Upper lobe of left lung (tissue), 6 donors: ENCODE results near the gene CYP21A2. TPM values are rescaled to one million over a fixed set of nuclear protein-coding genes. Genes with fewer than 3 reads are reported as not detected.
"Not testable (repeated sequence)": the region's sequence is repeated elsewhere in the genome, so short reads cannot be mapped to it uniquely, and the experiment has no call there.

Source experiments
- ATAC-seq, 2 donors: fragments of 200-7000 bp; cut with Tn5 transposase; one replicate each; pipeline ENCODE4 v1.9.1; 2022; ENCODE audit warnings: mild to moderate bottlenecking in 2 of 2, moderate library complexity in 2 of 2; ENCODE audit not compliant: low FRiP score in 2 of 2
- DNase-seq, 2 donors: peaks; one replicate each; pipeline ENCODE4 v3.0.0-alpha.2; 2019 to 2020
- H3K27ac ChIP-seq, 4 donors: fragments of 200-600 bp; sonication (generic); one replicate each; pipeline ENCODE4 v1.5.1; 2016 to 2019
- H3K27me3 ChIP-seq, 4 donors: fragments of 200-600 bp; sonication (generic); one replicate each; pipeline ENCODE4 v1.5.1; 2017 to 2019
- H3K36me3 ChIP-seq, 4 donors: fragments of 200-600 bp; sonication (generic); one replicate each; pipeline ENCODE4 v1.5.1; 2016 to 2019
- H3K4me1 ChIP-seq, 4 donors: fragments of 200-600 bp; sonication (generic); one replicate each; pipeline ENCODE4 v1.5.1; 2018 to 2019
- H3K4me3 ChIP-seq, 4 donors: fragments of 200-600 bp; sonication (generic); one replicate each; pipeline ENCODE4 v1.5.1; 2017 to 2019; ENCODE audit warnings: mild to moderate bottlenecking in 2 of 4, moderate library complexity in 1 of 4
- H3K9me3 ChIP-seq, 4 donors: fragments of 200-600 bp; sonication (generic); one replicate each; pipeline ENCODE4 v1.5.1; 2018 to 2019
- EP300 ChIP-seq, 4 donors: sonication (generic); formaldehyde crosslinking; IDR thresholded peaks; one replicate each; pipeline ENCODE4 v1.5.1; 2017; ENCODE audit warnings: antibody characterized with exemption in 4 of 4, control low read depth in 2 of 4
- POLR2A ChIP-seq, 4 donors: fragments of 450-650 bp; IDR thresholded peaks; one replicate each; pipeline ENCODE4 v1.5.1; 2016 to 2017; ENCODE audit warnings: antibody characterized with exemption in 4 of 4, mild to moderate bottlenecking in 2 of 4
- POLR2AphosphoS5 ChIP-seq, 2 donors: sonication (generic); formaldehyde crosslinking; IDR thresholded peaks; one replicate each; pipeline ENCODE4 v1.5.1; 2017; ENCODE audit warnings: antibody characterized with exemption in 2 of 2
- WGBS, 2 donors: methylation state at CpG; one replicate each; pipeline ENCODE4 v1.1.5; 2017 to 2018; 5-methylcytosine and 5-hydroxymethylcytosine counted together
- total RNA-seq, 6 donors: library from RNA; depleted of rRNA in 4 of 6; stranded (reverse); fragments of >200 nt in 4 of 6; gene quantifications; one replicate each; pipeline versions ENCODE4 v1.1.0 to v1.2.1, GENCODE V29; 2016 to 2021
- TF ChIP-seq, protein P1 (sequence below), 6 experiments: fragments of 450-650 bp in 4 of 6; fragments of 200-600 bp in 2 of 6; sonication (generic) in 2 of 6; IDR thresholded peaks; one replicate each; pipeline ENCODE4 v1.5.1; 2016 to 2019; ENCODE audit warnings: antibody characterized with exemption in 6 of 6
- donor health status: DM: no; HTN: no; CAD: no; lungs with moderate emphysema.
- donor health status: DM: no; HTN: yes; CAD: no; lungs with severe emphysema.

The CYP21A2 gene
- total RNA-seq, 6 donors from 2014 or later = 0.30 to 2.3 (median 1.2) TPM

DNA sequence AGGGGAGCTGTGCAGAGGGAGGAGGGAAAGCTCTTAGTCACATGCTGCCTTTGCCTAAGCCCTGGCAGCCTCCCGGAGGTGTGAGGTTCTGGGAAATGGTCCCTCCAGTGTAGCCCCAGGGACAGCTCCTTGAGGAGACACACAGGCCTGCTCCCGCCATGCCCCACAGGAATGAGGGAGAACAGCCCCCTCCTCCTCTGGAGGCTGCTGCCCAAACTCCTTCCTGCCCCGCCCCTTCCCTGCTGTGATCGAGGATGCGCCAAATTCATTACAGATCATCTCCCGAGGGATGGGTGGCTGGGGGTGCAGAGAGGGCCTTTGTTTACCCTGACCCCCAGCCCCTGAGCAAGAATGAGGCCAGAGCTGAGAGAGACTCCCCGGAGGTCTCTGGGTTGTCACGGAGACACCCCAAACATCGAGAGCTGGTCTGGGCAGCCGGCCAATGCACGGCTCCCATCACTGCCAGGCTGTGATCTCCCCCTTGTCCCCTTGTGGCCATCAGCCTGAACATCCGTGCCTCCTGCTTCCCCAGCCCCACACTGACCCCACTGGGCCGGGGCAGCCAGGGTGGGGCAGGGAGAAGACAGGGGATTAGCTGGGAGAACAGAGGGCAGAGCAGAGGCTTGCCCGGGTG, 8.4 kb downstream of the CYP21A2 start:
- WGBS, 2 donors = 47 to 63% methylated on average over 3 to 13 of the region's 14 CpGs
- peaks cover 4 to 19% (median 12%) of the 10 kb centered on the region in 4 donors for H3K4me1 ChIP-seq
- no peak overlapping the region for H3K4me3 ChIP-seq
- no peaks in the 10 kb centered on the region for H3K9me3 ChIP-seq
- peak in 1 of 2 donors; percentile 75 for DNase-seq
- peak in 1 of 2 donors; percentile 11 for ATAC-seq
- peaks cover 0 to 45% (median 0%) of the 10 kb centered on the region in 4 donors for H3K36me3 ChIP-seq
- TF ChIP-seq EP300 (IDR thresholded peaks at IDR 0.05) = no peak
- TF ChIP-seq POLR2A (IDR thresholded peaks at IDR 0.05) = no peak
- TF ChIP-seq, protein P1, sequence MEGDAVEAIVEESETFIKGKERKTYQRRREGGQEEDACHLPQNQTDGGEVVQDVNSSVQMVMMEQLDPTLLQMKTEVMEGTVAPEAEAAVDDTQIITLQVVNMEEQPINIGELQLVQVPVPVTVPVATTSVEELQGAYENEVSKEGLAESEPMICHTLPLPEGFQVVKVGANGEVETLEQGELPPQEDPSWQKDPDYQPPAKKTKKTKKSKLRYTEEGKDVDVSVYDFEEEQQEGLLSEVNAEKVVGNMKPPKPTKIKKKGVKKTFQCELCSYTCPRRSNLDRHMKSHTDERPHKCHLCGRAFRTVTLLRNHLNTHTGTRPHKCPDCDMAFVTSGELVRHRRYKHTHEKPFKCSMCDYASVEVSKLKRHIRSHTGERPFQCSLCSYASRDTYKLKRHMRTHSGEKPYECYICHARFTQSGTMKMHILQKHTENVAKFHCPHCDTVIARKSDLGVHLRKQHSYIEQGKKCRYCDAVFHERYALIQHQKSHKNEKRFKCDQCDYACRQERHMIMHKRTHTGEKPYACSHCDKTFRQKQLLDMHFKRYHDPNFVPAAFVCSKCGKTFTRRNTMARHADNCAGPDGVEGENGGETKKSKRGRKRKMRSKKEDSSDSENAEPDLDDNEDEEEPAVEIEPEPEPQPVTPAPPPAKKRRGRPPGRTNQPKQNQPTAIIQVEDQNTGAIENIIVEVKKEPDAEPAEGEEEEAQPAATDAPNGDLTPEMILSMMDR (IDR thresholded peaks at IDR 0.05) = peak in 1 of 6 experiments; percentile 12
- H3K27ac ChIP-seq = peak overlapping the region; percentile 57 to 79 (median 65)
- H3K27me3 ChIP-seq = no peaks in the 10 kb centered on the region

DNA sequence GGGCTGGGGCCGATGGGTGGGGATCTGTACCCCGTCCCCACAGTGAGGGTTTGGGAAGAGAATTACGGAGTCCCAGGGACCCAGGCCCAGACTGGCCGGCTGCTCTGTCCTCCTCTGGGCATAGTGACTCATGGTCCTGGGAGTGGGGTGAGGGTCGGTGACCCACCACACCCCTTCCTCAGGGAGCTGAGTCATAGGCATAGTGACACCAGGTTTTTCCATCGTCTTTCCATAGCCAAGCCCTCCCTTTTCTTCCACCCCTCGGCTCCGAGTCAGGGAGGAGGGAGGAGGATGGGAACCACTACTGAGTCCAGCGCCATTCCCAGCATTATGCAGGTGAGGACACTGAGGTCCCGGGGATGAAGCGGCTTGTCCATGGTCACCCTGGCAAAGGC, 8.9 kb downstream of the CYP21A2 start:
- TF ChIP-seq, protein P1 (IDR thresholded peaks at IDR 0.05) = no peak
- TF ChIP-seq EP300 (IDR thresholded peaks at IDR 0.05) (no peak), POLR2AphosphoS5 (IDR thresholded peaks at IDR 0.05) (no peak), POLR2A (IDR thresholded peaks at IDR 0.05) (no peak)
- WGBS, 2 donors = 64 to 76% methylated on average over 9 to 11 of the region's 11 CpGs
- no peak overlapping the region for H3K4me3 ChIP-seq
- H3K36me3 ChIP-seq = peaks cover 0 to 50% (median 0%) of the 10 kb centered on the region in 4 donors
- peak overlapping the region; percentile 57 to 79 (median 65) for H3K27ac ChIP-seq
- no peaks in the 10 kb centered on the region for H3K27me3 ChIP-seq
- no peaks in the 10 kb centered on the region for H3K9me3 ChIP-seq
- ATAC-seq (peak in 1 of 2 donors; percentile 69), DNase-seq (no peak)
- H3K4me1 ChIP-seq = peaks cover 4 to 19% (median 12%) of the 10 kb centered on the region in 4 donors

DNA sequence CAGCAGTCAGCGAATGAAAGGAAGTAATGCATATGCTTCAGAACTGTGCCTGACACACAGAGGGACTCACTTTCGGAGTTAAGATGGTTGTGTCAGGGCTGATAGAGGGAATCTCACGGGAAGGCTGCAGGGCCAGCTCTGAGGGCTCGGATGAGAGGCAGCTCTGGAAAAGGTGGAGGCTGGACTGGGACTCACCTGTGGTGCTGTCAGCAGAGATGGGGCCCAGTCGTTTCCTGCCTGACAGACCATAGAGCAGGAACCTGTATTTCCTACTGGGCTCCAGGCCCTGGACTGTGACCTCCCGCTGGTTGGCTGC, 9.3 kb downstream of the CYP21A2 start:
- 88 to 89% methylated on average over 5 to 6 of the region's 6 CpGs for WGBS, 2 donors
- Histone ChIP-seq H3K4me3 (no peak overlapping the region), H3K9me3 (no peaks in the 10 kb centered on the region), H3K36me3 (peaks cover 0 to 55% (median 2%) of the 10 kb centered on the region in 4 donors), H3K4me1 (peaks cover 4 to 19% (median 12%) of the 10 kb centered on the region in 4 donors), H3K27me3 (no peaks in the 10 kb centered on the region), H3K27ac (peak overlapping the region; percentile 57 to 79 (median 65))
- DNase-seq = no peak
- TF ChIP-seq, protein P1 (IDR thresholded peaks at IDR 0.05) = no peak
- TF ChIP-seq POLR2A (IDR thresholded peaks at IDR 0.05) = no peak
- ATAC-seq = no peak

DNA sequence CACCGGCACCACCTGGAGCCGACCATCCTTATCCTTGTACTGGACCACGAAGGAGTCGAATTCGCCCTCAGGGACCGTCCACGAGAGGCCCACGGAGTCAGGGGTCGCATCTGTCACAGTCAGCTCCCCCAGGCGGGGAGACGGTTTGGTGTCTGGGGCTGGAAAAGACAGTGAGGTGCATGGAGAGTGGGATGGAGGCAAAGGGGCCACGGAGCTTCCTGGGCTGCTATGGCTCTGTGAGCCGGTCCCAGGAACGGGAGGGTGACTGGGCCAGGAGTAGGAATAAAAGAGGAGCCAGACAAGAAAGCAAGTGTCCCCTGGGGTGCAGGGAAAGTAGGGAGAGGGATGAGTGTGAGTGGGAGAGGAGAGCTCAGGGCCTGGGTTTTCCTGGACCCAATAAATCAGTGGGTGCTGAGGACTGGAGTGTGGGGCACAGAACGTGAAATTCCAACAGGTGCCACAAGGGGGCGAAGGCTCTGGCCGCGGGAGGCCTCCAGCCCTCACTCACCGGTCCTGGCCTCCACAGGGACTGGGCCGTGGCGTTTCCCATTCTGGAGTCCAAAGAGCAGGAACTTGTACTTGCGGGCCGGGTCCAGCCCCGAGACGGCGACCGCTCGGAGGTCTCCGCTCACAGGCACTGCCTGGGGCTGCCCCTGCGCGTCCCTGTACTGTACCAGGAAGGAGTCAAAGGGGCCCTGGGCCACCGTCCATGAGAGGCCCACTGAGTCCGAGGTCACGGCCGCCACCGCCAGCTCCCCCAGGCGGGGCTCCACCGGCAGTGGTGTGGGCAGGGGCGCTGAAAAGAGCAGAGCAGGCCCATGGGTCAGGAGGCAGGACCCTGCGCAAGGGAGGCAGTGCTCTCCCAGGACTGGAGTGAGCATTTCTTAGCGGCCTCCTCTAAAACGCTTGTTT, 9.9 kb downstream of the CYP21A2 start:
- no peaks in the 10 kb centered on the region for H3K27me3 ChIP-seq
- H3K27ac ChIP-seq = peak overlapping the region; percentile 7 to 79 (median 62)
- peaks cover 0 to 61% (median 5%) of the 10 kb centered on the region in 4 donors for H3K36me3 ChIP-seq
- TF ChIP-seq POLR2AphosphoS5 (IDR thresholded peaks at IDR 0.05) = no peak
- TF ChIP-seq, protein P1 (IDR thresholded peaks at IDR 0.05) = peak; percentile 69 to 89 (median 80)
- DNase-seq = peak; percentile 57 to 85
- H3K9me3 ChIP-seq = no peaks in the 10 kb centered on the region
- 57 to 60% methylated on average over 20 to 39 of the region's 42 CpGs for WGBS, 2 donors
- no peak overlapping the region for H3K4me3 ChIP-seq
- peak; percentile 68 to 82 for ATAC-seq
- H3K4me1 ChIP-seq = peaks cover 4 to 19% (median 12%) of the 10 kb centered on the region in 4 donors

DNA sequence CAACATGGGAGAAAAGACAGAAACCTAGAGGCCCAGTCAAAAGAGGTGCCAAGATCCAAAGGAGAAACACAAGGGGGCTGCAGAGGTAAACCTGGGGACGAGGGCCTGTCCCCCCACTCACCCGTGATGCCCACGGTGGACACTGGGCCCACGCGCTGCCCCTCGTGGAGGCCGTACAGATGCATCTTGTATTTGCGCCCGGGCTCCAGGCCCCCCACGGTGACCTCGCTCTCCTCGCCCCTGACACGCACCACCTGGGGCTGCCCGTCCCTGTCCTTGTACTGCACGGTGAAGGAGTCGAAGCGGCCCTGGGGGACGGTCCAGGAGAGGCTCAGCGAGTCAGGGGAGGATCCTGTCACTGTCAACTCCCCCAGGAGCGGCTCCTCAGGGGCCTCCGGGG, 10.9 kb downstream of the CYP21A2 start:
- not testable (repeated sequence) for H3K4me3 ChIP-seq, H3K27me3 ChIP-seq, H3K9me3 ChIP-seq, ATAC-seq
- Histone ChIP-seq H3K4me1 (peaks cover 4 to 19% (median 12%) of the 10 kb centered on the region in 4 donors), H3K27ac (peak overlapping the region in 1 of 4 donors; percentile 19), H3K36me3 (peaks cover 0 to 64% (median 8%) of the 10 kb centered on the region in 4 donors)
- peak in 1 of 2 donors; percentile 84 for DNase-seq
- WGBS, 2 donors = 94 to 98% methylated on average over 17 to 21 of the region's 21 CpGs

DNA sequence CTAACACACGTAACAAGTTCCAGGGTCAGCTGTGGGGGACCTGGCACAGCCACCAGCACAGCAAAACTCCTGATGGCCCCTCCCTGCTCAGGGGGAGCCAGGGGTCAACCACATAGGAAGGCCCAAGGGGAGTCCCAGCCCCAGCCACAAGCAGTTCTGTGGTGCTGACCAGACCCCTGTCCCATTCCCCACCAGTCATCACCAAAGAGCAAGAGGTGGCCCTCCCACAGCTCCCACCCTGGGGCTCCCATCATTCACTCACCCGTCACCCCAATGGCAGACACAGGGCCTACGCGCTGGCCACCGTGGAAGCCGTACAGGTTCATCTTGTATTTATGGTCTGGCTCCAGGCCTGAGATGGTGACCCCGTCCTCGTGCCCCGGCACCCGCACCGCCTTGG, 11.5 kb downstream of the CYP21A2 start:
- Histone ChIP-seq H3K36me3 (peaks cover 0 to 70% (median 8%) of the 10 kb centered on the region in 4 donors), H3K4me1 (peaks cover 4 to 19% (median 12%) of the 10 kb centered on the region in 4 donors)
- DNase-seq = peak in 1 of 2 donors; percentile 54
- not testable (repeated sequence) for H3K27me3 ChIP-seq, H3K9me3 ChIP-seq, H3K27ac ChIP-seq, ATAC-seq, H3K4me3 ChIP-seq
- WGBS, 2 donors = 85 to 88% methylated on average over 6 to 11 of the region's 11 CpGs
